Retinal pigment epithelial cell (primary cell): ENCODE measurements around the gene IL25.
"Not testable (repeated sequence)": the region's sequence is repeated elsewhere in the genome, so short reads cannot be mapped to it uniquely, and the experiment has no call there.

Experiments
- DNase-seq: peaks from one replicate; pipeline ENCODE4 v3.0.0-alpha.2; 2010; ENCODE audit warnings: low read depth
- H3K4me3 ChIP-seq: 2 replicates; pipeline ENCODE4 v1.5.1; 2011; ENCODE audit warnings: mild to moderate bottlenecking, low read length, control low read depth, moderate library complexity
- TF ChIP-seq, protein P1 (sequence below): conservative IDR thresholded peaks from 2 replicates; pipeline ENCODE4 v1.5.1; 2011; ENCODE audit warnings: low read depth, low read length, control low read depth, inconsistent platforms

IL25 gene

DNA sequence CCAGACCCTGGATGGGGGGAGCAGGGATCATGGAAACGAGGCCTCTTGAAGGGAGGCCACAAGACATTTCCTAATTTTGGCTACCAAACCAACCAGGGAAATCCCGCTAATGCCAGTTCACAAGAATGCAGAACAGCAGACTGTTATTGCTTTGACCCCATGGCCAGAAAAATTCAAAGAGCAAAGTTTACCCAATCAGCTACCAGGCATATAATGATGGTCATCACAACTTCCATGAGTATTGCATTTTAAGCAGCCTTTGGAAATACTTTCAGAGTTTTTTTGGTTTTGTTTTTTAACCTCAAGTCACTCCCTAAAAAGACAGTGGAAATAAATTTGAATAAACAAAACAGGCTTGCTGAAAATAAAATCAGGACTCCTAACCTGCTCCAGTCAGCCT is at the start of gene IL25:
Gene IL25, plus strand, starts transcription at position 301 of the 400 bp plus-strand sequence.
- TF ChIP-seq, protein P1, sequence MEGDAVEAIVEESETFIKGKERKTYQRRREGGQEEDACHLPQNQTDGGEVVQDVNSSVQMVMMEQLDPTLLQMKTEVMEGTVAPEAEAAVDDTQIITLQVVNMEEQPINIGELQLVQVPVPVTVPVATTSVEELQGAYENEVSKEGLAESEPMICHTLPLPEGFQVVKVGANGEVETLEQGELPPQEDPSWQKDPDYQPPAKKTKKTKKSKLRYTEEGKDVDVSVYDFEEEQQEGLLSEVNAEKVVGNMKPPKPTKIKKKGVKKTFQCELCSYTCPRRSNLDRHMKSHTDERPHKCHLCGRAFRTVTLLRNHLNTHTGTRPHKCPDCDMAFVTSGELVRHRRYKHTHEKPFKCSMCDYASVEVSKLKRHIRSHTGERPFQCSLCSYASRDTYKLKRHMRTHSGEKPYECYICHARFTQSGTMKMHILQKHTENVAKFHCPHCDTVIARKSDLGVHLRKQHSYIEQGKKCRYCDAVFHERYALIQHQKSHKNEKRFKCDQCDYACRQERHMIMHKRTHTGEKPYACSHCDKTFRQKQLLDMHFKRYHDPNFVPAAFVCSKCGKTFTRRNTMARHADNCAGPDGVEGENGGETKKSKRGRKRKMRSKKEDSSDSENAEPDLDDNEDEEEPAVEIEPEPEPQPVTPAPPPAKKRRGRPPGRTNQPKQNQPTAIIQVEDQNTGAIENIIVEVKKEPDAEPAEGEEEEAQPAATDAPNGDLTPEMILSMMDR, result no peak
- no peak within 1 kb of the TSS for H3K4me3 ChIP-seq
- DNase-seq, result no peak

DNA sequence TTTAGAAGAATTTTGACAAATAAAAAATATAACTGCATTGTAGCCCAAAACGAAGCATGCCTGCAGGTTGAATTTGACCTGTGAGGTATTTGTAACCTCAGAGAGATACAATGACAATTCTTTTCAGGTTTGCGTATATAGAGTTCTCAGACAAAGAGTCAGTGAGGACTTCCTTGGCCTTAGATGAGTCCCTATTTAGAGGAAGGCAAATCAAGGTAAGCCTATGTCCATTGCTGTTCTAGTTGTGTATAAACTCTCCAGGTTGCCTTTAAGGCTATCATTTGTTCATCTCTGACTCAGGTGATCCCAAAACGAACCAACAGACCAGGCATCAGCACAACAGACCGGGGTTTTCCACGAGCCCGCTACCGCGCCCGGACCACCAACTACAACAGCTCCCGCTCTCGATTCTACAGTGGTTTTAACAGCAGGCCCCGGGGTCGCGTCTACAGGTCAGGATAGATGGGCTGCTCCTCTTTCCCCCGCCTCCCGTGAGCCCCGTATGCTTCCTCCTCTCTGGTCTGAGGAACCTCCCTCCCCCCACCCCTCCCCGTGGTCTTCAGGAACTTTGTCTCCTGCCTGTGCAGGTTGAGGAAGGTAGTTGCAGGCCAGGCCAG is 48.7 kb upstream of the IL25 start:
- no peak for DNase-seq
- H3K4me3 ChIP-seq, result no peak overlapping the region
- TF ChIP-seq, protein P1, result no peak

DNA sequence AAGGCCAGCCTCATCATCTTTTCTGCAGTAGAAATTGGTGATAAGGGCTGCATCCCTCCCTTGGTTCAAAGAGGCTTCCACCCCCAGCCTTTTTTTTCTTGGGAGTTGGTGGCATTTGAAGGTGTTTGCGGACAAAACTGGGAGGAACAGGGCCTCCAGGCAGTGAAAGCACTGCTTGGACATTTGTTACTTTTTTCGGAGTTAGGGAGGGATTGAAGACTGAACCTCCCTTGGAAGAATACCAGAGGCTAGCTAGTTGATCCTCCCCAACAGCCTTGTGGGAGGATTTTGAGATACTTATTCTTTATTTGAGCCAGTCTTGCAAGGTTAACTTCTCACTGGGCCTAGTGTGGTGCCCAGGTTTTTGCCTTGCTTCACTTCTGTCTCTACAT is 48.2 kb upstream of the IL25 start:
- TF ChIP-seq, protein P1, result no peak
- no peak overlapping the region for H3K4me3 ChIP-seq
- no peak for DNase-seq

DNA sequence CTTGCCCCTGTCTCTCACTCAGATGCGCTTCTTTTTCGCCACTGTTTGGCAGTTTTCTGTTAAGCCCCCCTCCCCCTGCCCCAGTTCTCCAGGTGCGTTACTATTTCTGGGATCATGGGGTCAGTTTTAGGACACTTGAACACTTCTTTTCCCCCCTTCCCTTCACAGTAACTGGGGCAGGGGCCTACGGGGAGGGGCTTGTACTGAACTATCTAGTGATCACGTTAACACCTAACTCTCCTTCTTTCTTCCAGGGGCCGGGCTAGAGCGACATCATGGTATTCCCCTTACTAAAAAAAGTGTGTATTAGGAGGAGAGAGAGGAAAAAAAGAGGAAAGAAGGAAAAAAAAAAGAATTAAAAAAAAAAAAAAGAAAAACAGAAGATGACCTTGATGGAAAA is 47.6 kb upstream of the IL25 start:
- DNase-seq, result no peak
- TF ChIP-seq, protein P1, result no peak
- H3K4me3 ChIP-seq, result no peak overlapping the region

DNA sequence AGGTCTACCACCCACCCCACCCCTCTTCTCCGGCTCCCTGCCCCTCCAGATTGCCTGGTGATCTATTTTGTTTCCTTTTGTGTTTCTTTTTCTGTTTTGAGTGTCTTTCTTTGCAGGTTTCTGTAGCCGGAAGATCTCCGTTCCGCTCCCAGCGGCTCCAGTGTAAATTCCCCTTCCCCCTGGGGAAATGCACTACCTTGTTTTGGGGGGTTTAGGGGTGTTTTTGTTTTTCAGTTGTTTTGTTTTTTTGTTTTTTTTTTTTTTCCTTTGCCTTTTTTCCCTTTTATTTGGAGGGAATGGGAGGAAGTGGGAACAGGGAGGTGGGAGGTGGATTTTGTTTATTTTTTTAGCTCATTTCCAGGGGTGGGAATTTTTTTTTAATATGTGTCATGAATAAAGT is 46.9 kb upstream of the IL25 start:
- not testable (repeated sequence) for DNase-seq, H3K4me3 ChIP-seq

DNA sequence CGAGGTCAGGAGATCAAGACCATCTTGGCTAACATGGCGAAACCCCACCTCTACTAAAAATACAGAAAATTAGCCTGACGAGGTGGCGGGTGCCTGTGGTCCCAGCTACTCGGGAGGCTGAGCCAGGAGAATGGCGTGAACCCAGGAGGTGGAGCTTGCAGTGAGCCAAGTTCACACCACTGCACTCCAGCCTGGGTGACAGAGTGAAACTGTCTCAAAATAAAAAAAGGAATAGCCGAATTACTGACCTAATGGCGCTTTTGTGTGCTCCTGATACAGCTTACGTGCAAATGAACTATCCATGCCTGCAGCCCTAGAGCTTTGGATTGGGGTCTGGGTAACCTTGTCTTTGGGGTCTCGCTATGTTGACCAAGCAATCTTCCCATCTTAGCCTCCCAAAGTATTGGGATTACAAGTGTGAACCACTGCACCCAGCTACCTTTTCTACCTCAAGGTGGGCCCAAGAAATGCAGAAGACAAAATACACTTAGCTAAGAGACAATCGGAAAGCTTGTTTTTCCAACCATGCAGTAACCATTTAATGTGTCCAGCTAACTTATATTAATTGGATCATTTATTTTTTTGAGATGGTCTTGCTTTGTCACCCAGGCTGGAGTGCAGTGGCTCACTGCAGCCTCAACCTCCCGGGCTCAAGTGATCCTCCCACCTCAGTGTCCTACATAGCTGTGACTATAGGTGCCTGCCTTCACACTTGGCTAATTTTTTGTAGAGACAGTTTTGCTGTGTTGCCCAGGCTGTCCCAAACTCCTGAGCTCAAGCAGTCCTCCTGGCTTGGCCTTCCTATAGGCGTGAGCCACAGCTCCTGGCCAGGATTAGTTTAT is 45.9 kb upstream of the IL25 start:
- DNase-seq, result no peak
- TF ChIP-seq, protein P1, result no peak
- no peak overlapping the region for H3K4me3 ChIP-seq

DNA sequence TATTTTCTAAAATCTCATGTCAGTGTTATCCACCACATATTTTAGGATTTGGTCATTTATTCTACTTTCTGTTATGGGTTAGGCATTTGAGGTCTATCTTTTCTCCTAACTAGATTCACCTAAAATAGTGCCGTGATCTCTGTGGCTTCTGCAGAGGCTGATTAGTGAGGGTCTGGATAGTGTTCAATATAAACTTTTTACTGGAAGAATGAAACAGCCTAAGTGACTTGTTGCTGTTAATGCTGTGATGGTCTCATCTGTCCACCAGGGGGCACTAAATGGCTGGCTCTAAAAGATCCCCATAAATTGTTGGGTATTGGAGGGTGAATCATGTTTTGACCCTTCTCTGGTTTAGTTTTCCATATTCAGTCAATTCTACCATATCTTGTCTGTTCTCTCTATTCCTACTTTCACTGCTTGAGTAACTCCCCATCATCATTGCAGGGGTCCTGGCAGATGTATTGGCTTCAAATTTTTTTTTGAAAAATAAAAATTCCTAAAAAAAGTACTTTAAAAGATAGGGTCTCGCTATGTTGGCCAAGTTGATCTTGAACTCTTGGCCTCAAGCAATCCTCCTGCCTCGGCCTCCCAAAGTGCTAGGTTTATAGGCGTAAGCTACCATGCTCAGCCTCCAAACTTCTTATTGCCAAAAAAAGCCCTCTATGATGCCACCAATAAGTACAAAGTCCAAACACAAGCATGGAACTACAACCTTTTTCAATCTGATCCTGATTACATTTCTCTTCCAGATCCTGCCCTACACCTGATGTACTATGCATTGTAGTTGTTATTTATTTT is 44.5 kb upstream of the IL25 start:
- TF ChIP-seq, protein P1, result peak; percentile 89
- DNase-seq, result peak; percentile 31
- H3K4me3 ChIP-seq, result no peak overlapping the region
